Adrenal gland (tissue), 5 donors: ENCODE results near the gene RNF222.

Experiments
- CTCF ChIP-seq, 6 experiments: fragments of 450-650 bp in 4 of 6; fragments of 200-600 bp in 2 of 6; sonication (generic) in 1 of 6; IDR thresholded peaks; 1 replicate in 5 of 6; 2 replicates in 1 of 6; pipeline versions ENCODE4 v1.5.1 to v1.8.0; 2016 to 2021; ENCODE audit warnings: antibody characterized with exemption in 6 of 6, mild to moderate bottlenecking in 2 of 6, moderate library complexity in 1 of 6
- POLR2A ChIP-seq, 2 donors: fragments of 450-650 bp; IDR thresholded peaks; one replicate each; pipeline ENCODE4 v1.6.1; 2017; ENCODE audit warnings: antibody characterized with exemption in 2 of 2, mild to moderate bottlenecking in 2 of 2, moderate library complexity in 1 of 2
- donor health status: DM: no; HTN: no; CAD: no.

GRCh38 chr17:8405499-8406016 lies 7.9 kb upstream of the RNF222 start:
- TF ChIP-seq CTCF (IDR thresholded peaks at IDR 0.05): no peak
- TF ChIP-seq POLR2A (IDR thresholded peaks at IDR 0.05): no peak
